GM12878 (cell line): Measurements from ENCODE around the gene CD93. TPM values are rescaled to one million over a fixed set of nuclear protein-coding genes. Genes with fewer than 3 reads are reported as not detected.

Experiments
- ATAC-seq: fragments of 200-7000 bp; cut with Tn5 transposase; 3 replicates; pipeline ENCODE4 v1.9.1; 2020; ENCODE audit warnings: mild to moderate bottlenecking, moderate library complexity
- BruUV-seq: library from RNA; stranded (reverse); fragments of 400-500 nt; replicated peaks from 2 replicates; lab custom pipeline; 2021; lab: Mats Ljungman, UMichigan
- CTCF ChIA-PET: fragments of 300-600 bp; sonication (Branson Sonifier 250); formaldehyde crosslinking; extraction: SDS; loops from one replicate; lab custom pipeline; 2021; ENCODE audit warnings: inconsistent platforms; lab: Yijun Ruan, JAX
- POLR2A ChIA-PET: fragments of 350-600 bp; formaldehyde crosslinking; extraction: SDS; loops from one replicate; lab custom pipeline; 2021; ENCODE audit warnings: inconsistent platforms; lab: Charles Lee
- RAD21 ChIA-PET: fragments of 300-600 bp; sonication (Branson Sonifier 250); formaldehyde crosslinking; loops from one replicate; lab custom pipeline; 2023; ENCODE audit warnings: antibody characterized with exemption; ENCODE audit not compliant: unreplicated experiment; lab: Charles Lee
- SMC1A ChIA-PET: fragments of 300-600 bp; sonication (Branson Sonifier 250); formaldehyde crosslinking; loops from one replicate; lab custom pipeline; 2023; ENCODE audit not compliant: unreplicated experiment, uncharacterized antibody; lab: Charles Lee
- DNase-seq: peaks from one replicate; pipeline ENCODE4 v3.0.0-alpha.2; 2011; ENCODE audit warnings: low read depth, low spot score
- FAIRE-seq: peaks from 3 replicates; lab custom pipeline; 2011; peaks lifted over from hg19 to GRCh38; lab: Jason Lieb, UNC
- H2AFZ ChIP-seq: 2 replicates; pipeline ENCODE4 v1.6.0; 2011; ENCODE audit warnings: low read depth, low read length, control low read depth; ENCODE audit not compliant: control insufficient read depth
- H3K27ac ChIP-seq: 2 replicates; pipeline ENCODE4 v1.5.1; 2011; ENCODE audit warnings: control low read depth; ENCODE audit not compliant: control insufficient read depth, insufficient read depth
- H3K27me3 ChIP-seq, 2 experiments: replicated peaks in 1 of 2; 2 replicates each; pipeline versions ENCODE4 v1.6.0 to v1.6.1; 2011; ENCODE audit warnings: low read length in 1 of 2; ENCODE audit not compliant: control insufficient read depth in 2 of 2, insufficient read depth in 2 of 2
- H3K36me3 ChIP-seq, 2 experiments: 2 replicates each; pipeline ENCODE4 v1.5.1; 2011; ENCODE audit warnings: low read length in 1 of 2; ENCODE audit not compliant: control insufficient read depth in 2 of 2, insufficient read depth in 2 of 2
- H3K4me1 ChIP-seq: 2 replicates; pipeline ENCODE4 v1.6.1; 2011; ENCODE audit warnings: mild to moderate bottlenecking, low read length, moderate library complexity, mixed read lengths; ENCODE audit not compliant: control insufficient read depth, insufficient read depth
- H3K4me2 ChIP-seq: 2 replicates; pipeline ENCODE4 v1.6.0; 2011; ENCODE audit warnings: control low read depth; ENCODE audit not compliant: control insufficient read depth, insufficient read depth
- H3K4me3 ChIP-seq: fragments of 200-600 bp; sonication (generic); 2 replicates; pipeline ENCODE4 v1.5.1; 2016
- H3K79me2 ChIP-seq: 2 replicates; pipeline ENCODE4 v1.6.0; 2011; ENCODE audit warnings: low read length; ENCODE audit not compliant: control insufficient read depth, insufficient read depth
- H3K9ac ChIP-seq: 2 replicates; pipeline ENCODE4 v1.8.0; 2011; ENCODE audit warnings: low read length, control low read depth, mixed read lengths; ENCODE audit not compliant: control insufficient read depth, insufficient read depth
- H3K9me3 ChIP-seq: replicated peaks from 3 replicates; pipeline ENCODE4 v1.5.1; 2011; ENCODE audit warnings: mild to moderate bottlenecking, low read length; ENCODE audit not compliant: control insufficient read depth, insufficient read depth
- H4K20me1 ChIP-seq: 2 replicates; pipeline ENCODE4 v1.6.0; 2011; ENCODE audit not compliant: control insufficient read depth, insufficient read depth
- BCLAF1 ChIP-seq: fragments of 450-650 bp; IDR thresholded peaks from 2 replicates; pipeline ENCODE4 v1.6.1; 2017; ENCODE audit warnings: antibody characterized with exemption, mild to moderate bottlenecking, moderate library complexity
- CBX3 ChIP-seq: fragments of 200-600 bp; sonication (generic); IDR thresholded peaks from 2 replicates; pipeline ENCODE4 v1.6.1; 2016; ENCODE audit warnings: low read depth, borderline replicate concordance
- MEF2B ChIP-seq: fragments of 450-650 bp; IDR thresholded peaks from 2 replicates; pipeline ENCODE4 v1.6.1; 2018; ENCODE audit warnings: mild to moderate bottlenecking, moderate library complexity; ENCODE audit not compliant: partially characterized antibody, poor library complexity, severe bottlenecking
- MTA2 ChIP-seq: fragments of 450-650 bp; IDR thresholded peaks from 2 replicates; pipeline ENCODE4 v1.6.1; 2016; ENCODE audit warnings: low read depth, mild to moderate bottlenecking, moderate library complexity
- MXI1 ChIP-seq: fragments of 150-350 bp; IDR thresholded peaks from 2 replicates; pipeline ENCODE4 v1.6.1; 2011; ENCODE audit warnings: low read depth, mild to moderate bottlenecking, inconsistent platforms, low read length, improper control_type of control experiment
- NKRF ChIP-seq: fragments of 450-650 bp; conservative IDR thresholded peaks from 2 replicates; pipeline ENCODE4 v1.6.1; 2017; ENCODE audit warnings: mild to moderate bottlenecking, moderate library complexity
- NR2F1 ChIP-seq: fragments of 450-650 bp; conservative IDR thresholded peaks from 2 replicates; pipeline ENCODE4 v1.6.1; 2017; ENCODE audit warnings: mild to moderate bottlenecking
- POLR2AphosphoS5 ChIP-seq: IDR thresholded peaks from 2 replicates; pipeline ENCODE4 v1.6.1; 2011; ENCODE audit warnings: mild to moderate bottlenecking, low read length, inconsistent platforms
- SREBF2 ChIP-seq: IDR thresholded peaks from 2 replicates; pipeline ENCODE4 v1.6.1; 2012; ENCODE audit warnings: mild to moderate bottlenecking, low read length
- ZNF217 ChIP-seq: fragments of 450-650 bp; IDR thresholded peaks from 2 replicates; pipeline ENCODE4 v1.6.1; 2017; ENCODE audit warnings: antibody characterized with exemption, mild to moderate bottlenecking
- WGBS: methylation state at CpG from one replicate; pipeline ENCODE4 v1.1.6; 2016; ENCODE audit warnings: low lambda C conversion rate; ENCODE audit not compliant: insufficient replicate concordance, insufficient coverage; ENCODE audit errors: missing lambda C conversion rate; 5-methylcytosine and 5-hydroxymethylcytosine counted together
- in situ Hi-C: fragments of 300-500 bp; cut with MboI; formaldehyde crosslinking; loops from 9 replicates; pipeline ENCODE4 v1.14.3; 2018; ENCODE audit warnings: mixed read lengths
- intact Hi-C: fragments of 100-400 bp; cut with micrococcal nuclease; formaldehyde crosslinking; loops from one replicate; pipeline ENCODE4 v1.14.2; 2022; ENCODE audit not compliant: unreplicated experiment
- polyA plus RNA-seq, 11 experiments: library from polyadenylated mRNA; depleted of rRNA in 4 of 11; unstranded in 6 of 11; stranded (reverse) in 5 of 11; fragments of >200 nt; fragmentation: Nextera tagmentation in 4 of 11; fragmentation: Illumina TruSeq in 1 of 11; extraction: Ambion mirVana in 4 of 11; extraction: Trizol in 1 of 11; gene quantifications; 1 replicate in 1 of 11; 2 replicates in 10 of 11; pipeline versions ENCODE4 v1.2.1 to v1.2.3, GENCODE V29; 2011 to 2016; ENCODE audit warnings: inconsistent platforms in 2 of 11, missing spikeins in 2 of 11, low read depth in 1 of 11
- total RNA-seq, 4 experiments: library from RNA; depleted of rRNA in 3 of 4; stranded (reverse); fragments of >200 nt in 3 of 4; fragmentation: Illumina TruSeq in 1 of 4; extraction: Trizol in 1 of 4; gene quantifications; 2 replicates each; pipeline versions ENCODE4 v1.2.1 to v1.2.3, GENCODE V29; 2013 to 2021

Gene CD93
- total and polyA plus RNA-seq, 10 of the 15 experiments (the other 5 are each of a cell fraction or from before 2014, with no cell fraction given) = 0.20 to 2.7 (median 0.92) TPM

GRCh38 chr20:23086056-23086566, at the start of gene CD93 (continued):
- no peak for TF ChIP-seq SREBF2
- no peak for TF ChIP-seq CBX3
- TF ChIP-seq POLR2AphosphoS5 = no peak
- TF ChIP-seq, all 136 proteins: peak for 2

GRCh38 chr20:23133560-23133998, 47.5 kb upstream of the CD93 start:
- no peaks in the 10 kb centered on the region for H3K36me3 ChIP-seq
- in situ Hi-C loops = no loop called here
- CTCF ChIA-PET = interaction anchor here (0.6 to 1.3 kb wide), 2 partner anchors 206 to 442 kb away, joined by 3 to 4 read pairs; no protein-coding TSS in a partner anchor
- RAD21 ChIA-PET = no interaction called here
- no peaks in the 10 kb centered on the region for H3K27me3 ChIP-seq
- 85% methylated on average over 8 of the region's 8 CpGs for WGBS
- no peak overlapping the region for H3K4me3 ChIP-seq
- no TSS peak for BruUV-seq
- no peak for FAIRE-seq
- SMC1A ChIA-PET = interaction anchor here (1.6 to 2.2 kb wide), 2 partner anchors 9 to 68 kb away, joined by 3 to 7 read pairs; no protein-coding TSS in a partner anchor
- H3K27ac ChIP-seq = no peak overlapping the region
- H3K4me2 ChIP-seq = no peak overlapping the region
- intact Hi-C loops = no loop called here
- TF ChIP-seq MTA2 (no peak), MEF2B (no peak), ZNF217 (no peak), NR2F1 (no peak), MXI1 (no peak), BCLAF1 (no peak), NKRF (no peak)
- TF ChIP-seq, all 136 proteins: peak for 0
- Histone ChIP-seq H2AFZ (no peak overlapping the region), H3K4me1 (no peaks in the 10 kb centered on the region), H3K9me3 (no peaks in the 10 kb centered on the region), H3K9ac (no peak overlapping the region), H3K79me2 (no peaks in the 10 kb centered on the region), H4K20me1 (no peaks in the 10 kb centered on the region)
- DNase-seq (no peak), ATAC-seq (no peak)
- POLR2A ChIA-PET = no interaction called here
